A549 (cell line): ENCODE measurements around the gene NBR1. TPM values are rescaled to one million over a fixed set of nuclear protein-coding genes. Genes with fewer than 3 reads are reported as not detected.
"Not testable (repeated sequence)": the region's sequence is repeated elsewhere in the genome, so short reads cannot be mapped to it uniquely, and the experiment has no call there.

Experiments
- ATAC-seq, 2 experiments: fragments of 200-7000 bp in 1 of 2; fragments of >200 bp in 1 of 2; cut with Nextera tagmentation in 1 of 2; cut with Tn5 transposase in 1 of 2; 3 replicates each; pipeline versions ENCODE4 v1.8.0 to v1.9.1; 2018 to 2020; ENCODE audit warnings: mild to moderate bottlenecking in 1 of 2, moderate library complexity in 1 of 2
- CTCF ChIA-PET: fragments of 300-600 bp; sonication (Branson Sonifier 250); formaldehyde crosslinking; extraction: SDS; loops from one replicate; lab custom pipeline; 2021; ENCODE audit warnings: antibody characterized with exemption, inconsistent platforms; lab: Yijun Ruan, JAX
- POLR2A ChIA-PET: fragments of 350-600 bp; formaldehyde crosslinking; extraction: SDS; loops from one replicate; lab custom pipeline; 2021; ENCODE audit warnings: antibody characterized with exemption, inconsistent platforms; lab: Yijun Ruan, JAX
- DNase-seq, 2 experiments: peaks; one replicate each; pipeline versions ENCODE4 v3.0.0 to v3.0.0-alpha.2; 2011 to 2016; ENCODE audit warnings: low read depth in 1 of 2, low spot score in 1 of 2
- FAIRE-seq: peaks from 2 replicates; lab custom pipeline; 2011; peaks lifted over from hg19 to GRCh38; lab: Jason Lieb, UNC
- H3K27ac ChIP-seq, 2 experiments: fragments of >200 bp; sonication (Bioruptor Twin); formaldehyde crosslinking; 3 replicates each; pipeline ENCODE4 v1.5.1; 2016 to 2017
- H3K4me1 ChIP-seq: fragments of >200 bp; sonication (Bioruptor Twin); formaldehyde crosslinking; 3 replicates; pipeline ENCODE4 v1.6.1; 2016
- H3K4me2 ChIP-seq: fragments of >200 bp; sonication (Bioruptor Twin); formaldehyde crosslinking; 3 replicates; pipeline ENCODE4 v1.6.1; 2016
- H3K4me3 ChIP-seq: fragments of >200 bp; sonication (Bioruptor Twin); formaldehyde crosslinking; 3 replicates; pipeline ENCODE4 v1.5.1; 2016
- H3K9me3 ChIP-seq: fragments of >200 bp; sonication (Bioruptor Twin); formaldehyde crosslinking; 3 replicates; pipeline ENCODE4 v1.6.1; 2016
- EHF ChIP-seq: fragments of 250-450 bp; sonication (Bioruptor Pico); IDR thresholded peaks from 2 replicates; pipeline ENCODE4 v1.5.0; 2020; ENCODE audit warnings: mild to moderate bottlenecking
- WGBS: methylation state at CpG from one replicate; pipeline ENCODE4 v1.1.6; 2017; ENCODE audit errors: missing lambda C conversion rate; 5-methylcytosine and 5-hydroxymethylcytosine counted together
- polyA plus RNA-seq, 4 experiments: library from polyadenylated mRNA; depleted of rRNA in 3 of 4; stranded (reverse); fragments of >200 nt; fragmentation: RNase III in 1 of 4; extraction: RNeasy Plus Mini Kit Qiagen cat#74134 plus additional on column Dnase treatment in 1 of 4; gene quantifications; 2 replicates in 3 of 4; 3 replicates in 1 of 4; pipeline ENCODE4 v1.2.3, GENCODE V29; 2011 to 2017
- TF ChIP-seq, protein P1 (sequence below): fragments of >200 bp; sonication (Bioruptor Twin); formaldehyde crosslinking; IDR thresholded peaks from 3 replicates; pipeline ENCODE4 v1.6.1; 2016

NBR1 gene
- polyA plus RNA-seq, 2 of the 4 experiments (the other 2 are of a cell fraction) = 41.8 to 86.8 TPM

DNA sequence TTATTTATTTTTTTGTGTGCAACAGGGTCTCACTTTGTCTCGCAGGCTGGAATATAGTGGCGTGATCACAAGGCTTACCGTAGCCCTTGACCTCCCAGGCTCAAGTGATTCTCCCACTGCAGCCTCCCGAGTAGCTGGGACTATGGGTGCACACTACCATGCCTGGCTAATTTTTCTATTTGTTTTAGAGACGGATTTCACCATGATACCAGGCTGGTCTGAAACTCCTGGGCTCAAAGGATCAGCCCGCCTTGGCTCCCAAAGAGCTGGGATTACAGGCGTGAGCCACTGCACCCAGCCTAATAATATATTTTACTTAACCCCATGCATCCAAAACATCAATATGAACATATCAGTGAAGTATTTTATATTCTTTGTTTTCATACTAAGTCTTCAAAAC is 55.4 kb downstream of the NBR1 start (continued):
- TF ChIP-seq EHF (CRISPR knock-in tag) = no peak
- TF ChIP-seq, all 56 proteins: peak for 0

DNA sequence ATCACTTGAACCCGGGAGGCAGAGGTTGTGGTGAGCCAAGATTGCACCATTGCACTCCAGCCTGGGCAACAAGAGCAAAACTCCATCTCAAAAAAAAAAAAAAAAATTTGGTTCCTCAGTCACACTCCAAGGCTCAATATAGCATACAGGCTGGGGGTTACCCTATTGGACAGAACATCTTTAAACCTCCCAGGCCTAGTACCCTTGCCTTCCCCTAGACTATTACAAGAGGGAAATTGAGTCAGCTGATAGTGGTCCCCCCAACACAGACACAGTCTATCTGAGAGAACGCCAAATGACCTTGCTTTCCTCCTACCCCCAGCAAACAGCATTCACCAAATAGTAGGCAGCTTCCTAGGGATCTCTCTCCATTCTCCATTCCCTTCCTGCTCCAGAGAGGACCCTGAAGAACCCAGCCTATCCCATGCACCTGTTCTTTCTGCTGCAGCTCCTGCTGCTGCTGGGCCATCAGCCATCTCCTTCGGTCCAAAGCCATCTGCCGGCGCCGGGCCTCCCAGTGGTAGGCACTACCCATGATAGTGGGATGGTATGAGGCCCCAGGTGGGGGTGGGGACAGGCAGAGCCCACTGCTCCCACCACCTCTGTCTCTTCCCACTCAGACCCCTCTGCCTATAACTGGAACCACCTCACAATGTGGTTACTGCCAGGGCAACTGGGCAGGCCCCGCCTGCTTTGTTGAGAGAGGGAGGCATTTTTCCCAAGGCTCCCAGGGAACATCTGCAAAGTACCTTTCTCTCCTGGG is 57.2 kb downstream of the NBR1 start, which contains the start of gene CCDC200:
Gene CCDC200, minus strand, starts transcription at position 604 of the 763 bp plus-strand sequence. Its CDS starts 69 bp downstream, at position 535.
- H3K27ac ChIP-seq, H3K4me3 ChIP-seq, FAIRE-seq, CTCF ChIA-PET, POLR2A ChIA-PET, H3K4me2 ChIP-seq, DNase-seq, H3K9me3 ChIP-seq, H3K4me1 ChIP-seq: not testable (repeated sequence)
- no CpG with 5 or more reads among the region's 7 CpGs for WGBS
- peak; percentile 45 to 48; a peak in 5 of 6 replicates for ATAC-seq

DNA sequence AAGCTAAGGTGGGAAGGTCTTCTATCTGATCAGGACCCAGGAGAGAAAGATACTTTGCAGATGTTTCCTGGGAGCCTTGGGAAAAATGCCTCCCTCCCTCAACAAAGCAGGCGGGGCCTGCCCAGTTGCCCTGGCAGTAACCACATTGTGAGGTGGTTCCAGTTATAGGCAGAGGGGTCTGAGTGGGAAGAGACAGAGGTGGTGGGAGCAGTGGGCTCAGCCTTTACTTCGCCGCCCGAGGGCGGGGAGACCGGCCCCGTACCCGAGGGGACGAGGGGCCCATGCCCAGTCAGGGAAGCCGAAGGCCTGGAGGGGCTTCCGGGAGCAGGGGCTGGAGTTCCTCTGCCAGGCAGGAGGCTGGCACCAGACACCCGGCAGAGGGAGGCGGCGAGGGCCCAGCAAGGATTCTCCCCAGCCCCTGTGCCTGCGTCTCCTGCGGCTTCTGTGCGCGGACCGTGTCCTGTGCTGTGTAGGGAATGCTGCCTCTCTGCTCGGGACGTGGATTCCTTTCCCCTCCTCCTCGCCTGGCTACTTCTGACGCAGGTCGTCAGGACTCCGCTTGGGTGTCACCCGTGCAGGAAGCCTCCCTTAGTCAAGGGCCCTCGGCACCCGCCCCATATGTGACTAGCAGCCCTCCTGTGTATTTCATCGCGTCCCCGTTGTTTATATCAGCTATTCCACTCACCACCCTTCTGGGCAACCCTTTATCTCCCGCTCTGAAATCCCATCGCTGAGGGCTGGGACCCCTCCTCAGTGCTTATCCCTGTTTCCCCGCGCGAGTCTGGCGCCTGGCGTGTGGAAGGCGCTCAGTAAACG is 60.4 kb downstream of the NBR1 start:
- H3K9me3 ChIP-seq, POLR2A ChIA-PET, FAIRE-seq, H3K4me1 ChIP-seq, CTCF ChIA-PET, DNase-seq: not testable (repeated sequence)
- WGBS = 81% methylated on average over 32 of the region's 40 CpGs
- peak overlapping the region; percentile 3 for H3K4me2 ChIP-seq
- H3K4me3 ChIP-seq = 0 out of 3 replicates have a peak overlapping the region, but pooled peaks have one; percentile 10
- peak overlapping the region; percentile 3 to 22; a peak in 3 of 6 replicates for H3K27ac ChIP-seq
- ATAC-seq = peak; percentile 71 to 78; a peak in 5 of 6 replicates

DNA sequence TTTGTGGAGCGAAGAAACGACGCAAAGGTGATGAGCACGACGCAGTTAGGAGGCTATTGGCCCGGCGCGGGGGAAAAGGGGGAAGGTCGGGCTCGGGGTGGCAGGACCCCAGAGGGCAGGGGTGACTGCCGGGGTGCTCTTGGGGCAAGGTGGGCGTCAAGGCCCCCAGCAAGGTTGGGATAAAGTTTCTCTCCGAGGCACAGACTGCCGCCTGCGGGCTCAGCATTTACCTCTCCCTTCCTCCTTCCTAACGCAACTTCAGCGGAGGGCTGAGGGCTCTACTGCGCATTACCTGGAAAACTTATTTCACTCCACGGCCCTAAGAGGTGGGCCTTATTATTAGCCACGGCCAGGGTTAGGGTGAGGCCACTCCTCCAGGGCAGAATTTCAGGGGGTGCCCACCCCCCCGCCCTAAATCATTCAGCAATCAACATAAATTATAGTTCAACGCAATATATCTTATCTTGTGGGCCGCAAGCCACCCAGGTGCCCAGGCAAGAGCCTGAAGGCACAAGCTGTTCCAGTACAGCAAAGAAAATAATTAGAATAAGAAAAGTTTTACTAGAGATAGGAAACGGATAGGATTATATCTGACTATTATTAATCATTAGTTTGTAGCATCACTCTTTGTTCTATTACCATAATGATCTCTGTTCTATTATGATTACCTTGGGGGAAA is 61.1 kb downstream of the NBR1 start:
- H3K4me1 ChIP-seq, CTCF ChIA-PET, POLR2A ChIA-PET, H3K9me3 ChIP-seq, FAIRE-seq, ATAC-seq: not testable (repeated sequence)
- H3K4me2 ChIP-seq = peak overlapping the region; percentile 3
- 90% methylated on average over 22 of the region's 24 CpGs for WGBS
- peak overlapping the region; percentile 3 to 22; a peak in 3 of 6 replicates for H3K27ac ChIP-seq
- H3K4me3 ChIP-seq = 0 out of 3 replicates have a peak overlapping the region, but pooled peaks have one; percentile 10
- TF ChIP-seq, protein P1, sequence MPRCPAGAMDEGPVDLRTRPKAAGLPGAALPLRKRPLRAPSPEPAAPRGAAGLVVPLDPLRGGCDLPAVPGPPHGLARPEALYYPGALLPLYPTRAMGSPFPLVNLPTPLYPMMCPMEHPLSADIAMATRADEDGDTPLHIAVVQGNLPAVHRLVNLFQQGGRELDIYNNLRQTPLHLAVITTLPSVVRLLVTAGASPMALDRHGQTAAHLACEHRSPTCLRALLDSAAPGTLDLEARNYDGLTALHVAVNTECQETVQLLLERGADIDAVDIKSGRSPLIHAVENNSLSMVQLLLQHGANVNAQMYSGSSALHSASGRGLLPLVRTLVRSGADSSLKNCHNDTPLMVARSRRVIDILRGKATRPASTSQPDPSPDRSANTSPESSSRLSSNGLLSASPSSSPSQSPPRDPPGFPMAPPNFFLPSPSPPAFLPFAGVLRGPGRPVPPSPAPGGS = 0 out of 3 replicates have a peak, but pooled peaks have one; percentile 17
- TF ChIP-seq, all 56 proteins: peak for 1; not testable (repeated sequence) for 55
- not testable (repeated sequence) for DNase-seq

DNA sequence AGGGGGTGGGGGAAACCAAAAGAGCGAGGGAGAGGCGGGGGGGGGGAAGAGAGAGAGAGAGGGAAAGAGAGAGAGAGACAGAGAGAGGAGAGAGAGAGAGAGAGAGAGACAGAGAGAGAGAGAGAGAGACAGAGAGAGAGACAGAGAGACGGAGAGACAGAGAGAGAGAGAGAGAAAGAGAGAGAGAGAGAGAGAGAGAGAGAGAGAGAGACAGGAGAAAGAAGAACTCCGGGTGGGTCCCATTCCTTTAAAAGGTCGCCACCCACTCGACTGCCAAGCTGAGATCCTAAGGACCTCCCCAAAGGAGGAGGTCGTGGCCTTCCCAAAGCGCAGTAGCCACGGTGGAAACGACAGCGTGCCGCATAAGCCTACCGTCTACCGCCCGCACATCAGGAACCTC is 62.2 kb downstream of the NBR1 start:
- H3K4me2 ChIP-seq, H3K9me3 ChIP-seq, H3K4me3 ChIP-seq, H3K4me1 ChIP-seq, DNase-seq, POLR2A ChIA-PET, CTCF ChIA-PET, FAIRE-seq, H3K27ac ChIP-seq, ATAC-seq: not testable (repeated sequence)
- WGBS = 5% methylated on average over 4 of the region's 15 CpGs

DNA sequence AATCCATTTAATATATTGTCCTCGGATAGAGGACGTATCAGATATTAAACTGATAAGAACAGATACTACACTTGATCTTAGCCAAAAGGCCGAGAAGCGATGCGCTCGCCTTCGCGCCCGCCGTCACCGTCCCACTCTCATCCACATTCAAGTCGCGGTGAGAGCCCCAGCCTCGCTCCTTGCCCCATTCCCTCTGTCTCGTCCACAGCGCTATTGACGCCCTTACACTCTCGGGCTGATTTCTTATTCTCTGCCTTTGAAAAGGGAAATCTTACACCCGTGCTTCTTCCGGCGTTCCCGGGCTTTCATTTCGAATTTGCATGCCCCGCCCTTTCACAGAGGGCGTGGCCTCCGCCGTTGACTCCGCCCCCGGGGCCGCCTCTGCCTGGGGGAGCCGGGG is 62.9 kb downstream of the NBR1 start, which contains the start of gene RNU2-1:
Gene RNU2-1, minus strand, starts transcription at position 101 of the 400 bp plus-strand sequence.
- H3K4me1 ChIP-seq, H3K9me3 ChIP-seq, FAIRE-seq, ATAC-seq, H3K4me3 ChIP-seq, H3K27ac ChIP-seq, POLR2A ChIA-PET, H3K4me2 ChIP-seq, DNase-seq, CTCF ChIA-PET: not testable (repeated sequence)
- WGBS = no CpG with 5 or more reads among the region's 31 CpGs

DNA sequence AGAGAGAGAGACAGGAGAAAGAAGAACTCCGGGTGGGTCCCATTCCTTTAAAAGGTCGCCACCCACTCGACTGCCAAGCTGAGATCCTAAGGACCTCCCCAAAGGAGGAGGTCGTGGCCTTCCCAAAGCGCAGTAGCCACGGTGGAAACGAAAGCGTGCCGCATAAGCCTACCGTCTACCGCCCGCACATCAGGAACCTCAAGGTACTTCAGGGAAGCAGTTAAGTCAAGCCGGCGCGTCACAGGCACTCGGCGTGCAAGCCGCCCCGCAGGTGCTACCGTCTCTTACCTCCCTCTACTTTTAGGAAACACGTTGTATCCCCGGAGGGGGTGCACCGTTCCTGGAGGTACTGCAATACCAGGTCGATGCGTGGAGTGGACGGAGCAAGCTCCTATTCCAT is 68.6 kb downstream of the NBR1 start:
- DNase-seq, CTCF ChIA-PET, H3K4me2 ChIP-seq, H3K27ac ChIP-seq, H3K4me3 ChIP-seq, POLR2A ChIA-PET, H3K4me1 ChIP-seq, H3K9me3 ChIP-seq, FAIRE-seq: not testable (repeated sequence)
- peak in 1 of 2 experiments; percentile 71; a peak in 3 of 6 replicates for ATAC-seq
- WGBS = no CpG with 5 or more reads among the region's 26 CpGs

DNA sequence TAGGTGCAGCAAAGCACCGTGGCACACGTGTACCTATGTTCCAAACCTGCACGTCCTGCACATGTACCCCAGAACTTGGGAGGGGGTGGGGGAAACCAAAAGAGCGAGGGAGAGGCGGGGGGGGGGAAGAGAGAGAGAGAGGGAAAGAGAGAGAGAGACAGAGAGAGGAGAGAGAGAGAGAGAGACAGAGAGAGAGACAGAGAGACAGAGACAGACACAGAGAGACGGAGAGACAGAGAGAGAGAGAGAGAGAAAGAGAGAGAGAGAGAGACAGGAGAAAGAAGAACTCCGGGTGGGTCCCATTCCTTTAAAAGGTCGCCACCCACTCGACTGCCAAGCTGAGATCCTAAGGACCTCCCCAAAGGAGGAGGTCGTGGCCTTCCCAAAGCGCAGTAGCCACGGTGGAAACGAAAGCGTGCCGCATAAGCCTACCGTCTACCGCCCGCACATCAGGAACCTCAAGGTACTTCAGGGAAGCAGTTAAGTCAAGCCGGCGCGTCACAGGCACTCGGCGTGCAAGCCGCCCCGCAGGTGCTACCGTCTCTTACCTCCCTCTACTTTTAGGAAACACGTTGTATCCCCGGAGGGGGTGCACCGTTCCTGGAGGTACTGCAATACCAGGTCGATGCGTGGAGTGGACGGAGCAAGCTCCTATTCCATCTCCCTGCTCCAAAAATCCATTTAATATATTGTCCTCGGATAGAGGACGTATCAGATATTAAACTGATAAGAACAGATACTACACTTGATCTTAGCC is 69.8 kb downstream of the NBR1 start:
- H3K4me3 ChIP-seq, H3K27ac ChIP-seq, H3K4me1 ChIP-seq, H3K4me2 ChIP-seq, CTCF ChIA-PET, POLR2A ChIA-PET, FAIRE-seq, H3K9me3 ChIP-seq, DNase-seq: not testable (repeated sequence)
- ATAC-seq = peak in 1 of 2 experiments; percentile 73; a peak in 3 of 6 replicates
- no CpG with 5 or more reads among the region's 34 CpGs for WGBS

DNA sequence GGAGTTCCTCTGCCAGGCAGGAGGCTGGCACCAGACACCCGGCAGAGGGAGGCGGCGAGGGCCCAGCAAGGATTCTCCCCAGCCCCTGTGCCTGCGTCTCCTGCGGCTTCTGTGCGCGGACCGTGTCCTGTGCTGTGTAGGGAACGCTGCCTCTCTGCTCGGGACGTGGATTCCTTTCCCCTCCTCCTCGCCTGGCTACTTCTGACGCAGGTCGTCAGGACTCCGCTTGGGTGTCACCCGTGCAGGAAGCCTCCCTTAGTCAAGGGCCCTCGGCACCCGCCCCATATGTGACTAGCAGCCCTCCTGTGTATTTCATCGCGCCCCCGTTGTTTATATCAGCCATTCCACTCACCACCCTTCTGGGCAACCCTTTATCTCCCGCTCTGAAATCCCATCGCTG is 75.4 kb downstream of the NBR1 start:
- WGBS = 12% methylated on average over 19 of the region's 23 CpGs
- DNase-seq, H3K4me3 ChIP-seq, CTCF ChIA-PET, FAIRE-seq, H3K4me1 ChIP-seq, H3K9me3 ChIP-seq, H3K27ac ChIP-seq, H3K4me2 ChIP-seq, POLR2A ChIA-PET, ATAC-seq: not testable (repeated sequence)
